Mesothelial cell of epicardium (in vitro differentiated cells): ENCODE results near the gene ADPRM. TPM values are rescaled to one million over a fixed set of nuclear protein-coding genes. Genes with fewer than 3 reads are reported as not detected.

Source experiments
- DNase-seq, 2 experiments: peaks; one replicate each; pipeline ENCODE4 v3.0.0; 2021; ENCODE audit warnings: low spot score in 2 of 2; ENCODE audit not compliant: unreplicated experiment in 2 of 2
- H3K27ac Mint-ChIP-seq: 2 replicates; pipeline ENCODE4 v1.8.0; 2021; ENCODE audit warnings: mixed read lengths
- H3K27me3 Mint-ChIP-seq: 2 replicates; pipeline ENCODE4 v1.8.0; 2021; ENCODE audit warnings: low read depth, mixed read lengths
- H3K36me3 Mint-ChIP-seq: 2 replicates; pipeline ENCODE4 v1.8.0; 2021; ENCODE audit warnings: mixed read lengths
- H3K4me1 Mint-ChIP-seq: 2 replicates; pipeline ENCODE4 v1.8.0; 2021; ENCODE audit warnings: mixed read lengths
- H3K4me3 Mint-ChIP-seq: 2 replicates; pipeline ENCODE4 v1.8.0; 2021; ENCODE audit warnings: mild to moderate bottlenecking, moderate library complexity, mixed read lengths
- H3K9me3 Mint-ChIP-seq: 2 replicates; pipeline ENCODE4 v1.8.0; 2021; ENCODE audit warnings: mixed read lengths
- total RNA-seq: library from RNA; stranded (reverse); gene quantifications from 3 replicates; pipeline ENCODE4 v1.2.1, GENCODE V29; 2021
- TF ChIP-seq, protein P1 (sequence below): fragments of 200-600 bp; sonication (generic); IDR thresholded peaks from one replicate; pipeline ENCODE4 v1.5.0; 2021; ENCODE audit warnings: antibody characterized with exemption; ENCODE audit not compliant: unreplicated experiment

Gene ADPRM
- total RNA-seq, 1 donor from 2014 or later, result 9.1 TPM

- Mint-ChIP-seq H3K36me3 (no peaks in the 10 kb centered on the region), H3K4me1 (peaks cover 5% of the 10 kb centered on the region), H3K9me3 (no peaks in the 10 kb centered on the region), H3K27ac (no peak overlapping the region), H3K27me3 (peaks cover 47% of the 10 kb centered on the region), H3K4me3 (peak overlapping the region; percentile 46)
- TF ChIP-seq, protein P1, sequence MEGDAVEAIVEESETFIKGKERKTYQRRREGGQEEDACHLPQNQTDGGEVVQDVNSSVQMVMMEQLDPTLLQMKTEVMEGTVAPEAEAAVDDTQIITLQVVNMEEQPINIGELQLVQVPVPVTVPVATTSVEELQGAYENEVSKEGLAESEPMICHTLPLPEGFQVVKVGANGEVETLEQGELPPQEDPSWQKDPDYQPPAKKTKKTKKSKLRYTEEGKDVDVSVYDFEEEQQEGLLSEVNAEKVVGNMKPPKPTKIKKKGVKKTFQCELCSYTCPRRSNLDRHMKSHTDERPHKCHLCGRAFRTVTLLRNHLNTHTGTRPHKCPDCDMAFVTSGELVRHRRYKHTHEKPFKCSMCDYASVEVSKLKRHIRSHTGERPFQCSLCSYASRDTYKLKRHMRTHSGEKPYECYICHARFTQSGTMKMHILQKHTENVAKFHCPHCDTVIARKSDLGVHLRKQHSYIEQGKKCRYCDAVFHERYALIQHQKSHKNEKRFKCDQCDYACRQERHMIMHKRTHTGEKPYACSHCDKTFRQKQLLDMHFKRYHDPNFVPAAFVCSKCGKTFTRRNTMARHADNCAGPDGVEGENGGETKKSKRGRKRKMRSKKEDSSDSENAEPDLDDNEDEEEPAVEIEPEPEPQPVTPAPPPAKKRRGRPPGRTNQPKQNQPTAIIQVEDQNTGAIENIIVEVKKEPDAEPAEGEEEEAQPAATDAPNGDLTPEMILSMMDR, result no peak
- no peak for DNase-seq
Measured at GRCh38 chr17:10754861-10755591, 57.6 kb downstream of the ADPRM start.

- TF ChIP-seq, protein P1, result no peak
- no peak for DNase-seq
- H3K27ac Mint-ChIP-seq, result no peak overlapping the region
- peaks cover 5% of the 10 kb centered on the region for H3K4me1 Mint-ChIP-seq
- peaks cover 43% of the 10 kb centered on the region for H3K27me3 Mint-ChIP-seq
- H3K36me3 Mint-ChIP-seq, result no peaks in the 10 kb centered on the region
- H3K4me3 Mint-ChIP-seq, result no peak overlapping the region
- no peaks in the 10 kb centered on the region for H3K9me3 Mint-ChIP-seq
Measured at GRCh38 chr17:10755592-10756127, 58.3 kb downstream of the ADPRM start.

GRCh38 chr17:10756185-10756584, 58.8 kb downstream of the ADPRM start:
- no peak for DNase-seq
- H3K27me3 Mint-ChIP-seq, result peaks cover 43% of the 10 kb centered on the region
- no peak overlapping the region for H3K27ac Mint-ChIP-seq
- TF ChIP-seq, protein P1, result no peak
- peaks cover 5% of the 10 kb centered on the region for H3K4me1 Mint-ChIP-seq
- no peak overlapping the region for H3K4me3 Mint-ChIP-seq
- H3K36me3 Mint-ChIP-seq, result no peaks in the 10 kb centered on the region
- no peaks in the 10 kb centered on the region for H3K9me3 Mint-ChIP-seq

DNA sequence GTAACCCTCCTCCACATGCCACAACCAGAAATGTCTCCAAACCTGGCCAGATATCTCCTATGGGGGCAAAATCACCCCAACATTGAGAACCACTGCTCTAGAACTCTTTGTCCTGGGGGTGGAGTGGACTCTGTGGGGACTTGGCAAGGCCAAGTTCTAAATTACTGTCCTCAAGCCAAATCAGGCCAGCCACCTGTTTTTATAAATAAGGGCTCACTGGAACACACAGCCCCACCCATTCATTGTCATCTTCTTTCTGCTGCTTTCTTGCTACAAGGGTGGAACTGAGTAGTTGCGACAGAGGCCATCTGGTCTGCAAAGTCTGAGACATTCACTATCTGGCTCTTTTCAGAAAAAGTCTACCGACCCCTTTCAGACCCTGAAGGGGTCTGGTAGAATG, 59.2 kb downstream of the ADPRM start:
- no peaks in the 10 kb centered on the region for H3K36me3 Mint-ChIP-seq
- H3K4me1 Mint-ChIP-seq, result peaks cover 5% of the 10 kb centered on the region
- no peak overlapping the region for H3K27ac Mint-ChIP-seq
- DNase-seq, result no peak
- no peaks in the 10 kb centered on the region for H3K9me3 Mint-ChIP-seq
- H3K27me3 Mint-ChIP-seq, result peaks cover 43% of the 10 kb centered on the region
- TF ChIP-seq, protein P1, result no peak
- no peak overlapping the region for H3K4me3 Mint-ChIP-seq

GRCh38 chr17:10757067-10757466, 59.7 kb downstream of the ADPRM start:
- TF ChIP-seq, protein P1, result no peak
- DNase-seq, result no peak
- Mint-ChIP-seq H3K36me3 (no peaks in the 10 kb centered on the region), H3K27ac (no peak overlapping the region), H3K27me3 (peaks cover 40% of the 10 kb centered on the region), H3K9me3 (no peaks in the 10 kb centered on the region), H3K4me3 (no peak overlapping the region), H3K4me1 (peaks cover 5% of the 10 kb centered on the region)
